Measurements from ENCODE around the gene SH3BP2. TPM values are rescaled to one million over a fixed set of nuclear protein-coding genes. Genes with fewer than 3 reads are reported as not detected.

SH3BP2 gene
- total RNA-seq, 4 donors from 2014 or later: 92.6 to 301 (median 117) TPM

DNA sequence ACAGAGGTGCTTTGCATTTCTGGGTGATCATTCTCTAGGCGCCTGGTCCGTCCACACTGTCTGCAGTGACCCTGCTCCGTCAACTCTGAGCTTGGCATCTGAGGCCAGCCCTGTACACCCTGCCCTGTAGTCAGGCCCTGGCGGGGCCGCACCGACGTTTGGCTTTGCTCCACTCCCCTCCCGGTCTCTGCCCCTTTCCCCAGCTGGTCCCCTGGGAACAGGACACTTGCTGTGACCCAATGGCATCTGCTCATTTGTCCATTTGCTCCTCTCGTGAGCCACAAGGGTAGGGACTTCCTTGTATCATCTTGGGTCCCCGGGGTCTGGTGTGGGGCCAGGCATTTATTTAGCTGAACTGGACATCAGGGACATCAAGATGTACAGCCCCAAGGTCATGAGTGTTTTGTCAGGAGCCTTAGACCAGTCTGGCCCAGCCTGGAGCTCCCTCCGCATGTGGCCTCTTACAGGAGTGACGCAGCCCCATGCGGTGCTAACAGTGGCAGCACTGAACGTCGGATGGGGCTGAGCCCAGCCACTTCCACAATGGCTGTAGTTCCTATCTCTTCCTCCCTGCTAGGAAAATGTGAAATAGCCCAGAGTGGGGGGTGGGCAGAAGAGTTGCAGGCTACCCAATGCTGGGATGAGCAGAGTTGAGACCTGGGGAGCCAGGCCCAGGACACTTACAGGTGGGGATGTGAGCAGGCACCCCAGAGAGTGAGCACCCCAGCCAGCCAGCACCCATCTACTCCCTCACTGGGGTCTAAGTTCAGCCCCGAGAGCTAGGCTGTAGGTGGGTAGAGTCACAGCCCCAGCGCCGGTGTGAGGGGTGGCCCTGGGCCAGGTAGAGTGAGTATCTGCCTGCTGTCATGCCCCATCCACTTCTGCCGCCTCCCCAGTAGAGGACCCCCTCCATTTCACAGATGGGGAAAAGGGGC, 2.0 kb upstream of the SH3BP2 start:
- no peak overlapping the region for H3K4me3 ChIP-seq
- in situ Hi-C loops (cut with MboI; ENCODE audit: low pct_ligation_motif_present in 1 of 4, low pct_unique_long_range_greater_than_20kb in 1 of 4, low sequenced_read_pairs in 3 of 4): no loop called here
- no peak overlapping the region for H3K27ac ChIP-seq
- no peaks in the 10 kb centered on the region for H3K9me3 ChIP-seq
- no peaks in the 10 kb centered on the region for H3K36me3 ChIP-seq
- TF ChIP-seq POLR2A (IDR thresholded peaks at IDR 0.05) (no peak), CTCF (IDR thresholded peaks at IDR 0.05) (no peak), POLR2AphosphoS5 (IDR thresholded peaks at IDR 0.05) (no peak), EP300 (IDR thresholded peaks at IDR 0.05; ENCODE audit: low read depth) (no peak)
- no peak for DNase-seq
- peaks cover 20 to 51% (median 37%) of the 10 kb centered on the region in 4 donors for H3K4me1 ChIP-seq
- 70 to 79% methylated on average over 4 to 19 of the region's 19 CpGs for WGBS, 2 donors (ENCODE audit: low coverage in 1 of 2)
- H3K27me3 ChIP-seq: no peaks in the 10 kb centered on the region
- intact Hi-C loops (cut with DNase I; ENCODE audit: low total_unique reads): no loop called here

DNA sequence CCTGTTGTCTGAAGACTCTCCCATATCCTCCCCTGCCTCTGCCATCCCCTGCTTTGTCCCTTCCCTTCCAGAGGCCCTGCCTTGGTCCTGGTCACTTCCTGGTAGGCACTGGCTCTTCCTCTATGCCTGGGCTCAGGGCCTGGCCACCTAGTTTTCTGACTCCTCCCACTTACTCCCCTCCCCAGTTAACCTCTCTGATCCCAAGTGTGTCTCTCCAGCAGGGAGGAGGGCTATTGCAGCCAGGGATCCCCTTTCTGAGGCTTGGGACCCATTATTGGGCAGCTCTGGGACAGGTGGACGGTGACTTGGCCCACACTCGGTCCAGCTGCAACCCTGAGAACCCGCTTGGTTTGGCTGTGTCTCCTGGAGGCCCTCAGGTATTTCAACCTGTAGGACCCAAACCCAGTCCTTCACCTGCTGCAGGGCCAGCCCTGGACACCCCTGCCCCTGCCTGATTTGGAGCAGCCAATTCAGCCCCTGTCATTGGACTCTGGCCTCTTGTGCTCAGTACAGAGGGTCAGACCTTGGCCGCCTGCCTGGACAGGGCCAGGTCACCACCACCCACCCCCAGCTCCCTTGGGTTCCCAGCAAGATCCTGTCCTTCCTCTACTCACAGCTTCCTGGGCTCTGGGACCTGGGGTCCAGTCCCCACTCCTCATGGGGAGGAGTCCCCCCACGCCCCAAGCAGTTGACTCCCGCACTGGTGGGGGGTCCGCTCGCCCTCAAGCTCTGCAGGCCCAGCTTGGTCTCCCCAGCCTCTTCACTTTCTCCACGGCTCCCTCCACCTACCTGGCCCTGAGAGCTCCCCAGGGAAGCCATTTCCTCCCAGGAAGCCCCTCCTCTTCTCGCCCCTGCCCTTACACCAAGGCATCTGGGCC, 1.1 kb upstream of the SH3BP2 start:
- in situ Hi-C loops (cut with MboI; ENCODE audit: low pct_ligation_motif_present in 1 of 4, low pct_unique_long_range_greater_than_20kb in 1 of 4, low sequenced_read_pairs in 3 of 4) (no loop called here), intact Hi-C loops (cut with DNase I; ENCODE audit: low total_unique reads) (no loop called here)
- Histone ChIP-seq H3K27ac (peak overlapping the region in 3 of 4 donors; percentile 78 to 84 (median 82)), H3K4me1 (peaks cover 28 to 60% (median 46%) of the 10 kb centered on the region in 4 donors), H3K4me3 (no peak overlapping the region), H3K36me3 (no peaks in the 10 kb centered on the region), H3K9me3 (no peaks in the 10 kb centered on the region), H3K27me3 (no peaks in the 10 kb centered on the region)
- TF ChIP-seq CTCF (IDR thresholded peaks at IDR 0.05) (no peak), POLR2A (IDR thresholded peaks at IDR 0.05) (no peak), POLR2AphosphoS5 (IDR thresholded peaks at IDR 0.05) (no peak), EP300 (IDR thresholded peaks at IDR 0.05; ENCODE audit: low read depth) (no peak)
- 98 to 100% methylated on average over 1 to 8 of the region's 10 CpGs for WGBS, 2 donors (ENCODE audit: low coverage in 1 of 2)
- peak; percentile 29 for DNase-seq

GRCh38 chr4:2792396-2792710, 532 bp upstream of the SH3BP2 start:
- 87% methylated on average over 6 of the region's 8 CpGs; no CpG with 5 or more reads in 1 of the 2 donors for WGBS, 2 donors (ENCODE audit: low coverage in 1 of 2)
- Histone ChIP-seq H3K36me3 (no peaks in the 10 kb centered on the region), H3K4me3 (no peak overlapping the region), H3K27me3 (no peaks in the 10 kb centered on the region), H3K4me1 (peaks cover 34 to 63% (median 52%) of the 10 kb centered on the region in 4 donors), H3K27ac (peak overlapping the region; percentile 12 to 84 (median 80)), H3K9me3 (no peaks in the 10 kb centered on the region)
- intact Hi-C loops (cut with DNase I; ENCODE audit: low total_unique reads) (no loop called here), in situ Hi-C loops (cut with MboI; ENCODE audit: low pct_ligation_motif_present in 1 of 4, low pct_unique_long_range_greater_than_20kb in 1 of 4, low sequenced_read_pairs in 3 of 4) (no loop called here)
- no peak for TF ChIP-seq POLR2AphosphoS5 (IDR thresholded peaks at IDR 0.05)
- no peak for TF ChIP-seq EP300 (IDR thresholded peaks at IDR 0.05; ENCODE audit: low read depth)
- no peak for TF ChIP-seq CTCF (IDR thresholded peaks at IDR 0.05)
- TF ChIP-seq POLR2A (IDR thresholded peaks at IDR 0.05): no peak
- no peak for DNase-seq

All from transverse colon (tissue), 4 donors.